H9 (cell line): ENCODE measurements around the gene KRT34. TPM values are rescaled to one million over a fixed set of nuclear protein-coding genes. Genes with fewer than 3 reads are reported as not detected.

Experiments
- DNase-seq: peaks from one replicate; pipeline ENCODE4 v3.0.0-alpha.2; 2017
- H2AFZ ChIP-seq: one replicate; pipeline ENCODE4 v1.6.1; 2013; ENCODE audit warnings: mild to moderate bottlenecking, low read length, control low read depth, moderate library complexity
- H2AK5ac ChIP-seq: 2 replicates; pipeline ENCODE4 v1.6.1; 2013; ENCODE audit warnings: low read length, control low read depth, mixed read lengths; ENCODE audit not compliant: insufficient read length
- H2BK120ac ChIP-seq: one replicate; pipeline ENCODE4 v1.6.1; 2013; ENCODE audit warnings: low read depth, mild to moderate bottlenecking, low read length, control low read depth, inconsistent platforms; ENCODE audit not compliant: poor library complexity, severe bottlenecking
- H2BK12ac ChIP-seq: 2 replicates; pipeline ENCODE4 v1.6.1; 2013; ENCODE audit warnings: low read length, control low read depth, mixed read lengths, low read depth; ENCODE audit not compliant: insufficient read length
- H2BK15ac ChIP-seq: 2 replicates; pipeline ENCODE4 v1.6.1; 2013; ENCODE audit warnings: low read depth, low read length, control low read depth
- H2BK20ac ChIP-seq: one replicate; pipeline ENCODE4 v1.6.1; 2013; ENCODE audit warnings: low read depth, mild to moderate bottlenecking, low read length, control low read depth, inconsistent platforms; ENCODE audit not compliant: poor library complexity, severe bottlenecking
- H2BK5ac ChIP-seq: 2 replicates; pipeline ENCODE4 v1.6.1; 2013; ENCODE audit warnings: low read length, control low read depth, mixed read lengths; ENCODE audit not compliant: insufficient read length
- H3K14ac ChIP-seq: 2 replicates; pipeline ENCODE4 v1.6.1; 2013; ENCODE audit warnings: low read length, control low read depth; ENCODE audit not compliant: insufficient read depth
- H3K18ac ChIP-seq: 2 replicates; pipeline ENCODE4 v1.6.1; 2013; ENCODE audit warnings: low read depth, mild to moderate bottlenecking, mixed read lengths, low read length, control low read depth; ENCODE audit not compliant: insufficient read length
- H3K23ac ChIP-seq: 2 replicates; pipeline ENCODE4 v1.6.1; 2013; ENCODE audit warnings: low read length, control low read depth, mixed read lengths, low read depth; ENCODE audit not compliant: insufficient read length
- H3K23me2 ChIP-seq: 2 replicates; pipeline ENCODE4 v1.6.1; 2013; ENCODE audit warnings: low read depth, mild to moderate bottlenecking, mixed read lengths, low read length, control low read depth; ENCODE audit not compliant: insufficient read length, poor library complexity, severe bottlenecking
- H3K27ac ChIP-seq: 2 replicates; pipeline ENCODE4 v1.5.1; 2013; ENCODE audit warnings: low read length, control low read depth, mixed read lengths, low read depth; ENCODE audit not compliant: insufficient read length
- H3K27me3 ChIP-seq: 2 replicates; pipeline ENCODE4 v1.6.1; 2013; ENCODE audit warnings: low read length, control low read depth, inconsistent platforms; ENCODE audit not compliant: insufficient read depth
- H3K4ac ChIP-seq: 2 replicates; pipeline ENCODE4 v1.6.1; 2013; ENCODE audit warnings: low read depth, mild to moderate bottlenecking, control low read depth, inconsistent platforms, low read length, moderate library complexity
- H3K4me1 ChIP-seq: 2 replicates; pipeline ENCODE4 v1.6.1; 2013; ENCODE audit warnings: low read length, control low read depth, inconsistent platforms; ENCODE audit not compliant: insufficient read depth
- H3K4me2 ChIP-seq: 2 replicates; pipeline ENCODE4 v1.6.1; 2013; ENCODE audit warnings: low read length, control low read depth, mixed read lengths; ENCODE audit not compliant: insufficient read length, insufficient read depth
- H3K56ac ChIP-seq: 2 replicates; pipeline ENCODE4 v1.6.1; 2013; ENCODE audit warnings: low read depth, mild to moderate bottlenecking, mixed read lengths, low read length, control low read depth; ENCODE audit not compliant: insufficient read length
- H3K79me1 ChIP-seq: 2 replicates; pipeline ENCODE4 v1.6.1; 2013; ENCODE audit warnings: low read depth, mild to moderate bottlenecking, moderate library complexity, low read length, control low read depth, inconsistent platforms; ENCODE audit not compliant: insufficient read depth, poor library complexity, severe bottlenecking
- H3K79me2 ChIP-seq: 2 replicates; pipeline ENCODE4 v1.6.1; 2013; ENCODE audit warnings: low read length, control low read depth, inconsistent platforms; ENCODE audit not compliant: insufficient read depth
- H3K9ac ChIP-seq: 2 replicates; pipeline ENCODE4 v1.6.1; 2013; ENCODE audit warnings: low read length, control low read depth, mixed read lengths; ENCODE audit not compliant: insufficient read length; ENCODE audit errors: extremely low read depth
- H3K9me3 ChIP-seq: one replicate; pipeline ENCODE4 v1.6.1; 2013; ENCODE audit warnings: low read depth, low read length, inconsistent platforms; ENCODE audit not compliant: control insufficient read depth
- H3T11ph ChIP-seq: one replicate; pipeline ENCODE4 v1.6.1; 2013; ENCODE audit warnings: mild to moderate bottlenecking, low read length, control low read depth, inconsistent platforms
- H4K20me1 ChIP-seq: one replicate; pipeline ENCODE4 v1.6.1; 2013; ENCODE audit not compliant: control insufficient read depth, insufficient read length, insufficient read depth
- H4K5ac ChIP-seq: 2 replicates; pipeline ENCODE4 v1.6.1; 2013; ENCODE audit warnings: low read depth, mild to moderate bottlenecking, mixed read lengths, low read length, control low read depth; ENCODE audit not compliant: insufficient read length
- H4K8ac ChIP-seq: replicated peaks from 2 replicates; pipeline ENCODE4 v1.6.1; 2013; ENCODE audit warnings: low read length, control low read depth, mixed read lengths, low read depth; ENCODE audit not compliant: insufficient read length
- H4K91ac ChIP-seq: 2 replicates; pipeline ENCODE4 v1.6.1; 2013; ENCODE audit warnings: low read depth, mild to moderate bottlenecking, moderate library complexity, mixed read lengths, low read length, control low read depth; ENCODE audit not compliant: insufficient read length
- H3K27ac Mint-ChIP-seq, 3 experiments: 2 replicates in 2 of 3; 3 replicates in 1 of 3; pipeline ENCODE4 v1.8.0; 2020 to 2021; ENCODE audit warnings: mixed read lengths in 3 of 3, mild to moderate bottlenecking in 1 of 3, moderate library complexity in 1 of 3
- H3K27me3 Mint-ChIP-seq: 2 replicates; pipeline ENCODE4 v1.8.0; 2021; ENCODE audit warnings: low read depth, mild to moderate bottlenecking, moderate library complexity, mixed read lengths
- H3K36me3 Mint-ChIP-seq, 3 experiments: 2 replicates in 2 of 3; 3 replicates in 1 of 3; pipeline ENCODE4 v1.8.0; 2020 to 2021; ENCODE audit warnings: low read depth in 3 of 3, mixed read lengths in 3 of 3; ENCODE audit not compliant: insufficient read depth in 1 of 3
- H3K4me1 Mint-ChIP-seq, 2 experiments: 2 replicates each; pipeline ENCODE4 v1.8.0; 2020; ENCODE audit warnings: mixed read lengths in 2 of 2
- H3K4me3 Mint-ChIP-seq, 2 experiments: 2 replicates in 1 of 2; 3 replicates in 1 of 2; pipeline ENCODE4 v1.8.0; 2020 to 2021; ENCODE audit warnings: mild to moderate bottlenecking in 2 of 2, mixed read lengths in 2 of 2, moderate library complexity in 1 of 2
- H3K9me3 Mint-ChIP-seq, 2 experiments: 2 replicates in 1 of 2; 3 replicates in 1 of 2; pipeline ENCODE4 v1.8.0; 2020; ENCODE audit warnings: mild to moderate bottlenecking in 2 of 2, mixed read lengths in 2 of 2, moderate library complexity in 1 of 2
- whole genome bisulfite sequencing: extraction: QIAGEN DNeasy Blood & Tissue Kit; methylation state at CpG from one replicate; pipeline ENCODE4 v1.1.7; 2013; ENCODE audit warnings: missing lambda C conversion rate, low lambda C conversion rate, mixed read lengths; ENCODE audit not compliant: insufficient read length; ENCODE audit errors: extremely low coverage; 5-methylcytosine and 5-hydroxymethylcytosine counted together
- total RNA-seq: library from RNA; stranded (reverse); gene quantifications from 2 replicates; pipeline ENCODE4 v1.2.1, GENCODE V29; 2021
- TF ChIP-seq, protein P1 (sequence below): fragments of 200-600 bp; sonication (generic); conservative IDR thresholded peaks from 3 replicates; pipeline ENCODE4 v1.8.0; 2021; ENCODE audit warnings: antibody characterized with exemption, mild to moderate bottlenecking

Gene KRT34
- total RNA-seq, 1 experiment from 2014 or later = not detected

DNA sequence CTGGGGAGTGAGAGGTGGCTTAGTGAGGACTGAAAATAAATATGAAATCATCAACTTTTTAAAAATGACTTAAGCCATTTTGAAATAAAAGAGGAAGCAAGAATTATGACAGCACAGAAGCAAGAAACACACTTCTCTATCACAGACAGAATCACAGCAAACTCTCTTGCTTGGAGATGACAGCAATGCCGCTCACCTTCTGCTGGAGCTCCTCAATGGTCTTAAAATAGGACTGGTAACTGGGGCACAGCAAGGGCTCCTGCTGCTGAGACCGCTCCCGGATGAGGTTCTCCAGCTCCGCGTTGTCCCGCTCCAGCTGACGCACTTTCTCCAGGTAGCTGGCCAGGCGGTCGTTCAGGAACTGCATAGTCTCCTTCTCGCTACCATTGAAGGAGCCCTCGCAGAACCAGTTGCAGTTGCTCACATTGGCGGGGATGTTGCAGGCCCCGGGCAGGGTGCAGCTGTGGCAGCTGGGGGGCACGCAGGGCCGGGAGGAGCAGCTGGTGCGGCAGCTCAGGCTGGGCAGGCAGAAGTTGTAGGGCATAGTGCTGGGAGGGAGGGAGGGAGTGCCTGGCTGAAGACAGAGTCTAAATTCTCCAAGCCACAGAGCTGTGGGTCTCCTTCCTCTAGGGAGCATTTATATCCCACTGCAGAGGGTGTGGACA lies 15.0 kb upstream of the KRT34 start, which contains the start of gene KRT31:
Gene KRT31, minus strand, starts transcription at position 613 of the 665 bp plus-strand sequence. Its CDS starts 69 bp downstream, at position 544.
- Histone ChIP-seq H3K14ac (no peak within 1 kb of the TSS), H3K79me2 (no peaks in the 10 kb centered on the region), H2BK20ac (no peak within 1 kb of the TSS), H2BK5ac (no peak within 1 kb of the TSS), H3K27me3 (no peaks in the 10 kb centered on the region), H3K18ac (no peak within 1 kb of the TSS), H3K4me1 (no peaks in the 10 kb centered on the region), H4K91ac (no peak within 1 kb of the TSS), H4K8ac (no peak within 1 kb of the TSS), H2BK15ac (no peak within 1 kb of the TSS), H2AK5ac (no peak within 1 kb of the TSS), H3K9ac (no peak within 1 kb of the TSS), H3K9me3 (no peaks in the 10 kb centered on the region), H2BK12ac (no peak within 1 kb of the TSS), H3K4me2 (no peak within 1 kb of the TSS), H3K23ac (no peak within 1 kb of the TSS), H3K23me2 (no peaks in the 10 kb centered on the region), H3K56ac (no peak within 1 kb of the TSS), H3T11ph (no peak within 1 kb of the TSS), H3K79me1 (no peaks in the 10 kb centered on the region), H4K20me1 (no peaks in the 10 kb centered on the region), H3K4ac (no peak within 1 kb of the TSS), H2AFZ (no peak within 1 kb of the TSS), H4K5ac (no peak within 1 kb of the TSS), H2BK120ac (no peak within 1 kb of the TSS), H3K27ac (no peak within 1 kb of the TSS)
- no CpG with 5 or more reads among the region's 16 CpGs for WGBS
- no peak within 1 kb of the TSS for H3K4me3 Mint-ChIP-seq
- H3K27ac Mint-ChIP-seq = no peak within 1 kb of the TSS; a peak in 2 of 7 replicates
- no peaks in the 10 kb centered on the region; a peak in 1 of 5 replicates for H3K9me3 Mint-ChIP-seq
- 0 out of 4 replicates have a peak, but pooled peaks cover 0 to 3% of the 10 kb centered on the region in 2 experiments for H3K4me1 Mint-ChIP-seq
- H3K27me3 Mint-ChIP-seq = peaks cover 4% of the 10 kb centered on the region
- TF ChIP-seq, protein P1, sequence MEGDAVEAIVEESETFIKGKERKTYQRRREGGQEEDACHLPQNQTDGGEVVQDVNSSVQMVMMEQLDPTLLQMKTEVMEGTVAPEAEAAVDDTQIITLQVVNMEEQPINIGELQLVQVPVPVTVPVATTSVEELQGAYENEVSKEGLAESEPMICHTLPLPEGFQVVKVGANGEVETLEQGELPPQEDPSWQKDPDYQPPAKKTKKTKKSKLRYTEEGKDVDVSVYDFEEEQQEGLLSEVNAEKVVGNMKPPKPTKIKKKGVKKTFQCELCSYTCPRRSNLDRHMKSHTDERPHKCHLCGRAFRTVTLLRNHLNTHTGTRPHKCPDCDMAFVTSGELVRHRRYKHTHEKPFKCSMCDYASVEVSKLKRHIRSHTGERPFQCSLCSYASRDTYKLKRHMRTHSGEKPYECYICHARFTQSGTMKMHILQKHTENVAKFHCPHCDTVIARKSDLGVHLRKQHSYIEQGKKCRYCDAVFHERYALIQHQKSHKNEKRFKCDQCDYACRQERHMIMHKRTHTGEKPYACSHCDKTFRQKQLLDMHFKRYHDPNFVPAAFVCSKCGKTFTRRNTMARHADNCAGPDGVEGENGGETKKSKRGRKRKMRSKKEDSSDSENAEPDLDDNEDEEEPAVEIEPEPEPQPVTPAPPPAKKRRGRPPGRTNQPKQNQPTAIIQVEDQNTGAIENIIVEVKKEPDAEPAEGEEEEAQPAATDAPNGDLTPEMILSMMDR = no peak
- DNase-seq = no peak
- H3K36me3 Mint-ChIP-seq = no peaks in the 10 kb centered on the region
